ENCODE results near the gene COL6A2.
"Not testable (repeated sequence)": the region's sequence is repeated elsewhere in the genome, so short reads cannot be mapped to it uniquely, and the experiment has no call there.

Gene COL6A2

DNA sequence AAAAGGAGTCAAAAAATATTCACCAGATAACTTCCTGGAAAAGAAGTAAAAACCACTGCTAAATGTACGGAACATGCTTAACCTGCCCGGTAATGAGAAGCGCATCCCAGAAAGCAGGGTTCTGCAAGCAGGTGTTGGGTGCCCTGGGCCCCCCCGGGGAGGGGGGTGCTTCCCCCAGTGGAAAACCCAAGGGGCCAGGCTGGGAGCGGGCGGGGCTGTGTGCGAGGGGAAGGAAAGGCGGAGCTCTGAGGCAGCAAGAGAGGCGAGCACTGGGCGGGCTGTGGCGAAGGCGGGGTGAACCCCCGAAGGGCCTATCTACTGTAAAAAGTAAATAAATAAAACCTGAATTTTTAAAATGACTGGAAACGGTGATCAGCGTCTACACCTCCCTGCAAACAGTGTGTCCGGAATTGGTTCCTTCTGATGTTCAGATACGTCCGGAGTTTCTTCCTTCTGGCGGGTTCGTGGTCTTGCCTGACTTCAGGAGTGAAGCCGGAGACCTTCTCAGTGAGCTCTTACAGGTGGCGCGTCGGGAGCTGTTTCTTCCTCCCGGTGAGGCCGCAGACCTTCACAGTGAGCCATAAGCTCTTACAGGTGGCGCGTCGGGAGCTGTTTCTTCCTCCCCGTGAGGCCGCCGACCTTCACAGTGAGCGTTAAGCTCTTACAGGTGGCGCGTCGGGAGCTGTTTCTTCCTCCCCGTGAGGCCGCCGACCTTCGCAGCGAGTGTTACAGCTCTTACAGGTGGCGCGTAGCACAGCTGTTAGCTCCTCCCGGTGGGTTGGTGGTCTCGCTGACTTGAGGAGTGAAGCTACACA lies 44.1 kb downstream of the COL6A2 start:
- no peak for DNase-seq (ENCODE audit: low read depth in 2 of 2)

DNA sequence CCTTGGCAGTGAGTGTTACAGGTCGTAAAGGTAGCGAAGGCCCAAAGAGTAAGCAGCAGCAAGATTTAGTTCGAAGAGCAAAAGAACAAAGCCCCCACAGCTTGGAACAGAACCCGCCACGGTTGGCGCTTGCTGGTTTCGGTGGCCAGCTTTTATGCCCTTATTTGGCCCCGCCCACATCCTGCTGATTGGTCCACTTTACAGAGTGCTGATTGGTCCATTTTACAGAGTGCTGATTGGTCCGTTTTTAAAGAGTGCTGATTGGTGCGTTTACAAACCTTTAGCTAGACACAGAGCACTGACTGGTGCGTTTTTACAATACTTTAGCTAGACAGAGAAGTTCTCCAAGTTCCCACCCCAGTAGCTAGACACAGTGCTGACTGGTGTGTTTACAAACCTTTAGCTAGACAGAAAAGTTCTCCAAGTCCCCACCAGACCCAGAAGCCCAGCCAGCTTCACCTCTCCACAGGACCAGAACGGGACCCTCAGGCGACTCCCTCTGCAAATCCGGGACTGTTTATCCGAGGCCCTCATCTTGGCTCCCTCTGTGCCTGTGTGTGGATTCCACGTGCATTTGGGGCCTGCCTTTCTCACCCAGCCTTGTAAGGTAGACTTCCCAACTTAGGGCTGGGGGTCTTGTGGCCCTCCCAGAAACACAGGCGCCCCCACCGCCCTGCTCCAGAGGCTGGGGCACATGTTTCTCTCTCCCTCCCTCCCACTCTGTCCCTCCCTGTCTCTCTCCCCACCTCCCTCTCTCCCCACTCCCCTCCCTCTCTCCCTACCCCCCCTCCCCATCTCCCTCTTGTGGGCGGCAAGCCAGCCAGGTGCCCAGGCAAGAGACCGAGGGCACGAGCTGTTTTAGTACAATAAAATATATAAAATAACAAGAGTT lies 44.9 kb downstream of the COL6A2 start:
- no peak for DNase-seq (ENCODE audit: low read depth in 2 of 2)

DNA sequence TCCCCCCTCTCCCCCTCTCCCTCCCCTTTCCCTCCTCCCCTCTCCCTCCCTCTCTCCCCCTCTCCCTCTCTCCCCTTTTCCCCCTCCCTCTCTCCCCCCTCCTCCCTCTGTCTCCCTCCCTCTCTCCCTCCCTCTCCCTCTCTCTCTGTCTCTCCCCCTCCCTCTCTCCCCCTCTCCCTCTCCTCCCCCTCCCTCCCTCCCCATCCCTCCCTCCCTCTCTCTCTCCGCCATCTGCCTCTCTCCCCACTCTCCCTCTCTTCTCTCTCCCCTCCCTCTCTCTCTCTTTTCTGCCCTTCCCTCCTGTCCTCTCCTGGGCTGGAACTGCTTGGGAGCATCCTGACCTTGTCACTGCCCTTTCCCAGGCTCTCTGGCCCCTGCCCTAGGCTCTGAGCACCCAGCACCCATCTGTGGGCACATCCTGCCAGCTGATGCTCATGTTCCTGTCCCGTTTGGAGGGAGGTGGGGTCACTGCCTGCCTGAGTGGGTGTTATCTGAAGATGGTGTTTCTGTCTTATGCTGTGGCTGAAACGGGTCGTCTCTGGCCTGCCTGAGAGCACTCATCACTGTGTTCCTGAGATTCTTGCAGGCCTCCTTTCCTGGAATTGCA lies 46.7 kb downstream of the COL6A2 start:
- DNase-seq (ENCODE audit: low read depth in 2 of 2), result no peak

DNA sequence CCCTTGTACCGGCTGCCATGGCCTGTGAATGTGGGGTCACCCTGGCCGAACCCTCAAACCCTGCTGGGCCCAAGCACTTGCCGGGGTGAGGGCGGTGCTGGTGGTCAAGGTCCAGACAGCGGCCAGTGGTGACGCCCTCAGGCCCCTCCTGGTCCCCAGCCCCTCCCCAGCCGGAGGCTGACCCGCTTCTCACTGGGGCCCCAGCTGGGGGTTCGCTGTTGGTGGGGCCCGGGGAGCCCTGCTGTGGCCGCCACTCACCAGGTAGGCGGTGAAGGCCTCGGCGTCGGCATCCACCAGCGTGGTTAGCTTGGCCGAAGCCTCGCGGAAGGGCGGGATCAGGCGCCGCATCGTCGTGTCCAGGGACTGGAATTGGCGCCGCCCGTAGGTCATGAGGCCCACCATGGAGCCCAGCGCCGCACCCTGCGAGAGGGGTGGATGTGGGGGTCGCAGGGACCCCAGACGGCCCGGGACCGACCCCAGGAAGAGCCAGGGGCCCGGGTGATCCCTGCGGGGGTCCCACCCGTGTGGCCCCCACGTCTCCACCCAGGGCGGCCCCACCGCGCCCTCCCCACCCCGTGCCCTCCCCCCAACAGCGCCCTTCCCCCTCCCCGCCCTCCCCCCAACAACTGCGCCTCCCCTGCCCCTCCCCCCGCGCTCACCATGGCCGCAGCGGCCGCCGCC lies 47.4 kb downstream of the COL6A2 start:
- DNase-seq (ENCODE audit: low read depth in 2 of 2), result no peak

DNA sequence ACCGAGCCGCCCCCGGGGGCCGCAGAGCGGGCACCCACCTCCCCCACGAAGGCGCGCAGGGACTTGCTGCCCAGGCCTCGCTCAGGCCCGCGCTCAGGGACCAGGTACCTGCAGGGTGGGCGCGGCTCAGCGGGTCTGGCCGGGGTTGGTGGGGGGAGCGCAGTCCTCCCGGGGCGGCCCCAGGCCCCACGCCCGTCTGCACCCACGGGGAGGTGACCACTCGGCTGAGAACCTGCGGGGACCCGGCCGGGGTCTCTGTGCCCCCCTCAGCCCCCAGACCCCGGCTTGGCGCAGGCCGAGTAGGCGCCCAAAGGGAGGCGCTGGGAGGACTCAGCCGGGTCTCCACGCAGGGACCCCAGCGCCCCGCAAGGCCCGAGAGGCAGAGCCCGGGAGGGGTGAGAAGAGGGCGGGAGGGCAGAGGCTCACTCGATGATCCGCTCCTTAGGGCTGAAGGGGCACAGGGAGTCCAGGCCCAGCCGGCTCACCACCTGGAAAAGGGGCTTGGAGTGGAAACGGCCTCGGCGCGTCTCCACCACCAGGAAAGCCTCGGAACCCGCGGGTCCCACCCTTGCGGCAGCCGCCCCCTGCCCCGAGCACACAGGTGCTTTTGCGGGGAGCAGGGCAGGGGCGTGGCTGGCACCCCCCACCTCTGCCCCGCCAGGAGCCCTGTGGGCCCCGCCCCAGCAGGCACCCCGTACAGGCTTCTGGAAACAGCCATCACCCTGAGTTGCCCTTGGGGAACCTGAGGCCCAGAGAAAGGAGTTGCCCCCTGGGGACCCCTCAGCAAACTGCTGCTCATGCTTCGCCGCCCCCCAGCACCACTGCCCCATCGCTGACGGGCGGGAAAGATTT lies 48.2 kb downstream of the COL6A2 start:
- no peak for DNase-seq (ENCODE audit: low read depth in 2 of 2)

DNA sequence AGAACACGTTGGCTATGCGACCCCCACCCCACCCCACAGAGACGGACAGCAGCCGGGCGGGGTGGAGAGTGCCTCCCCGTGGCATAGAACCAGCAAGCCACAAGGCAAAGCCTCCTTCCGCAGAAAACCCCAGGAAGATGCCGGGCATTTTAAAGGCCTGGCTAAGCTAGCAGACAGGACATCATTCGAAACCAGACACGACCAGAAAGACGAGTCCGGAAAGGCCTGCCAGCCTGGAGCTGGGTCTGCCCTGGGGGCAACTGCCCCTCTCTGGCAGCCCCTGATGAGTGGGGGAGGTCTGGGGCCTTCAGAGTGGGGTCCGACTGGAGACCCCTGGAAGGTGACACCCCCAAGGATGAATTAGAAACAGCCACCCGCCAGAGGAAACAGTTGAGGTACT lies 48.9 kb downstream of the COL6A2 start:
- DNase-seq (ENCODE audit: low read depth in 2 of 2), result no peak

DNA sequence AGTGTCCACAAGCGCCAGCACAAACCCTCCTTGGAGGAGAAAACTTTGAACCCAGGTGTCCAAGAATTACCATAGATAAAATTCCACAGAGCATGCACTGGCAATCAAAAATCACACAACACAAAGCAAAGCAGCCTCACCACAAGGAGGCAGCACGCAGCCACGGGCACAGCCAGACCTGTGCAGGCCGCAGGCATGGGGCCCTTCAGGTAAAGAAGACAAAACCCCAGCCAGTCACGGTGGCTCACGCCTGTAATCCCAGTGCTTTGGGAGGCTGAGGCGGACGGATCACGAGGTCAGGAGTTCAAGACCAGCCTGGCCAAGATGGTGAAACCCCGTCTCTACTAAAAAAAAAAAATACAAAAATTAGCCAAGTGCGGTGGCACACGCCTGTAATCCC lies 49.5 kb downstream of the COL6A2 start:
- not testable (repeated sequence) for DNase-seq (ENCODE audit: low read depth in 2 of 2)

DNA sequence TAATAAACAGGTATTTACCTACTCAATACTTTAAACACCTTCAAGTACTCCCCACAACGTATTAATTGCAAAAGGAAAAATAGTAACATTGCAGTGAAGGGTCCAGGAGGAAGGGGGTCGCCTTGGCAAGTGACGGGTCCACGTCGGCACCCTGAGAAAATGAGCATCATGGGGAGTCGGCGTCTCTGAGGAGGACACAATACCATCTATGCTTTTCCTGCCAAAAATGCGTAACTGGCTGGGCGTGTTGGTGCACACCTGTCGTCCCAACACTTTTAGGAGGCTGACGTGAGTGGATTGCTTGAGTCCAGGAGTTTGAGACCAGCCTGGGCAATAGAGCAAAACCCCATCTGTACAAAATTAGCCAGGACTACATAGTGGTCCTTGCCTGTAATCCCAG lies 50.2 kb downstream of the COL6A2 start:
- DNase-seq (ENCODE audit: low read depth in 2 of 2), result no peak

DNA sequence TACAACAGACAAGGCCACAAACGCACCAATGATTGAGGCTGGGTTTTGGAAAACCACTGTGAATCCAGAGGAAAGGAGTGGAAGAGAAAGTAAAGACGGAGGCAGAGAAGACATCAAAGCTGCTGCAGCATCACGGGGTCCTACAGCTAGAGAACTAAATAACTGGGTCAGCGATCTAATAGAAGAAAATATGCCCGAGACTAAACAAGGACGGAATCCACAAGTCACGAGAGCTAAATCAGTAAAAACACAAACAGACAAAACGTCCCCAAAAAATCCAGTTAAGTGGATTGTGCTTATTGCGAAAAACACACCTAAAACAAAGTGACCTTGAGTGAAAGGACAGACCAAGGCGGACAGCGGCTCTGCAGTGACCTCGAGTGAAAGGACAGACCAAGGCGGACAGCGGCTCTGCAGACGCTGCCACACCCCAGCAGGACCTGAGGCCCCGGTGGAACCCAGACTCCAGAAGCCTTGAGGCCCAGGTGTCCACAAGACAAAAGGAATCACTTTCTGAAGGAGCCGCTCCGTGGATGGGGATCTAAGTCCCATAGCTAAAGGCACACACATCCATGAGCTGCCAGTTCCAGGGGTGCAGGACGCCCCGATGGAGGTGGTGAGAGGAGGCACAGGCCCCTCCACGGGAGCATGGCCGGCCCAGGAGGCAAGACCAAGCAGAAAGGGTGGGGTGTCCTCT lies 51.4 kb downstream of the COL6A2 start:
- no peak for DNase-seq (ENCODE audit: low read depth in 2 of 2)

DNA sequence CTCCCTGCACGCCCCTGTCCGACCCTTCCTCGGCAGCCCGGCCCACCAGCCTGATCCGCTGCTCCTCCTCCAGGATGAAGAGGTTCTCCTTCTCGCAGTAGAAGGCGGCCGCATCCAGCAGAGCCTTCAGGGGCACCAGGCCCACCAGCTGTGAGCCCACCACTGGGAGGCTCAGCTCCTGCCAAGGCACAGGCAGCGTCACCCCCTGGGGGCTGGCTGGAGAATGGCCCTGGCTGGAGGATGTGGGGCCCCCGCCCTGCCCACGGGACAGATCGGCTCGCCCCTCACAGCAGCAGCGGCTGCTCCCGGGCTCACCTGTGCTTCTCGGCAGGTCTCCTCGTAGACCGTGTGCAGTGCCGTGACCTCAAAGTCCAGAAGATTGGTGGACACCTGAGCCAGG lies 52.2 kb downstream of the COL6A2 start:
- DNase-seq (ENCODE audit: low read depth in 2 of 2), result no peak

DNA sequence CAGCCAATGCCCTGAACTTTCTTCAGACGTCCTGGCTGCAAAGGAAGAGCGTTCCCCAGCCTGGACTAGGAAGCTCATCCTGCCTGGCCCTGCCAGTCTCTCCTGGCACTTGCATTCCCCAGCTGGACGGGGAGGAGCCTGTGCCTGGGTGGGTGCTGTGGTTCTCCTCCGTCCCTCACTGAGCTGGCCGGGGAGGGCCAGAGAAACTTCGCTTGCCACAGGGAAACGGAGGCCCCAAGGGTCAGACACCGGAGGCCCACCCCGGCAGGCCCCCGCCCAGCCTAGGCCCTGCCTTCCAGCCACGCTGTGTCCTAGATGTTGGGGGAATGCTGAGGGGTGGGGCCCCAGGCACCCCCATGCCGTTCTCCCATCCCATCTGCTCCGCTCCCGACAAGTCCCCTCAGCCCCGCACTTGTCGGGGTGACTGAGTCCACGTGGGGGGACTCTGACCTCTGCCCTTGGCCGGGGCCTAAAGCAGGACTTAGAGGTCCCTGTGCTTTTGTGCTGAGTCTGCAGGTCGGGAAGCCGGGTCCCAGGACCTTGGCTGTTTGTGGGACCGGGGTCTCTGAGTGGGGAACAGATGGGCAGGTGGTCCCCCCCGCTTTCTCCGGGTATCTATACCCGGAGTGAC lies 52.7 kb downstream of the COL6A2 start:
- DNase-seq (ENCODE audit: low read depth in 2 of 2), result no peak

DNA sequence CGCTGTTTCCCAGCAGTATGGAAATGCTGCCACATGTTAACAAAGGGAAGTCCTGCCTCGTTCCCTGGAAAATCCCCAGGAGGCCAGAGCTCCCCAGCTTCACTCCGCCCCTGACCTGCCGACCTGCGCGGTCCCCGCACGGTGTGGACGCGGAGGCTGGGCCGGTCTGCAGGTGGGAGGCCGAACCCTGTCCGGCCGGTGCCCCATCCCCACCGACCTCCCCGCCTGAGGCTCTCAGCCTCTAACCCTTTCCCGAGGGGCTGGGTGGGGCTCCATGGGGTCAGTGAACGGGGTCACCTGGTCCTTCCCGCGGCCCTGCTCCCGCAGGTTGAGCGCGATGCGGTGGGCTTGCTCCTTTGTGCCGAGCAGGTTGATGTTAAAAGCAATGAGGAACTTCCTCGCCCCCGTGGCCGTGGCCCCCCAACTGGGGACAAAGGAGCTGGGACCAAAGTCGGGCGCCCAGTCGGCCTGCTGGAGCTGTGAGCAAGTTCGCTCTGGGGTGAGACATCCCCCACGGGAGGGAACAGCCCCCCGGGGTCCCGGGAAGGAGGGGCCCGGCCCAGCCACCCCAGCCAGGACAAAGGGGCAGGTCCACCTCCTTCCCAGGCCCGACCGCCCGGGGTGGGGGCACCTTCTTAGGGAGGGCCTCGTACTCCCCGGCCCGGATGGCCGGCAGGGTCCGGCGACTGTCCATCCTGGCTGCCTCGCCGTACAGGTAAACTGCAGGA lies 53.5 kb downstream of the COL6A2 start:
- DNase-seq (ENCODE audit: low read depth in 2 of 2), result no peak

DNA sequence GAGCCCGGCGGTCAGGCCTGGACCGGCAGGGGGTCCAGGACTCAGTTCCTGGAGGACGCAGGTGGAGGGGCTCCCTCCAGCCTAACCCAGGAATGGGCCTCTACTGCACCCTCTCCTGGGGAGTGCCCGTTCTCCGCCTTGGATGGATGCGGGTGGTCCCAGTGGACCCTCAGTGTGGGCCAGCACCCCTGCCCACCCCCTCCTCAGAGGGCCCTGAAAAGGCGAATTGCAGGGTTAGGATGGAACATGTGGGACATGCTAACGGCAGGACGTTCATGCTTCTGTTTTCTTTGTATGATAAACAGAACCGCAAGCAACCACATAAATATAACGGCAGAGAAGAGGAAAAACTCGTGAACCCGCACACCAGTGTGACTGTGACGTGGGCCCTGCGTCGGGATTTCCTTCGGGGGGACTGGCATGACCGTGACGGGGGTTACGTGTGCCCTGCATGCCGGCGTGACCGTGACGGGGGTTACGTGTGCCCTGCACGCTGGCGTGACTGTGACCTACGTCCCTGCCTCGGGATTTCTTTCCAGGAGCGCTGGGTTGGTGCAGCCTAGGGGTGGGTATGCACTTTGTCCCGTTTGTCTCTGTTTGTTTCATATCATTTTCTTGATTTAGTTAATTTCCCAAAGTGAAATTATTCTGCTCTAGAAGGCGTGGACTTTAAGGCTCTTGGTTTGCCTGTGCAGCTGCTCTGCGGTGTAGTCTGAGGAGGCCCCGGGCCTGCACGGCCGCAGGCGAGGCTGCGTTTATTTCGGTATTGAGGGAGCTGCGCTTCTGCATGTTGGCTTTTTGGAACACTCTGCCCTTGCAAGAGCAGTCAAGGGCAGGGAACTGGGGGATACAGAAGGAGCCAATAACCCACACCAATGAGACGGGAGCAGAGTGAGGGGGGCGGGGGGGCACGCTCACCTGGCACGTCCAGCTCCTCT lies 54.3 kb downstream of the COL6A2 start:
- no peak for DNase-seq (ENCODE audit: low read depth in 2 of 2)

DNA sequence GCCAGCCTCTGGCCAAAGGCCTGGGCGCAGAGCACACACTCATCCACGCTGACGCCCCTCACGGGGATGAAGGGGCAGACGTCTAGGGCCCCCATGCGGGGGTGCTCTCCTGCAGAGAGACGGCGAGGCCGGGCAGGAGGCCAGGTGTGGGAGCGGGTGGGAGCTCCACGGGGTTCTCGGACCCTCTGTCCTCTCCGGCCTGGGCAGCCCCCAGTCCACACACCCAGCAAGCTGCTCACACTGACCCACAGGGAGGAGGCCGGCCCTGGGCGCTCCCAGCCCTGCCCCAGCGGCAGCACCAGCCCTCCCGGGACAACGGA lies 55.0 kb downstream of the COL6A2 start:
- DNase-seq (ENCODE audit: low read depth in 2 of 2), result no peak

DNA sequence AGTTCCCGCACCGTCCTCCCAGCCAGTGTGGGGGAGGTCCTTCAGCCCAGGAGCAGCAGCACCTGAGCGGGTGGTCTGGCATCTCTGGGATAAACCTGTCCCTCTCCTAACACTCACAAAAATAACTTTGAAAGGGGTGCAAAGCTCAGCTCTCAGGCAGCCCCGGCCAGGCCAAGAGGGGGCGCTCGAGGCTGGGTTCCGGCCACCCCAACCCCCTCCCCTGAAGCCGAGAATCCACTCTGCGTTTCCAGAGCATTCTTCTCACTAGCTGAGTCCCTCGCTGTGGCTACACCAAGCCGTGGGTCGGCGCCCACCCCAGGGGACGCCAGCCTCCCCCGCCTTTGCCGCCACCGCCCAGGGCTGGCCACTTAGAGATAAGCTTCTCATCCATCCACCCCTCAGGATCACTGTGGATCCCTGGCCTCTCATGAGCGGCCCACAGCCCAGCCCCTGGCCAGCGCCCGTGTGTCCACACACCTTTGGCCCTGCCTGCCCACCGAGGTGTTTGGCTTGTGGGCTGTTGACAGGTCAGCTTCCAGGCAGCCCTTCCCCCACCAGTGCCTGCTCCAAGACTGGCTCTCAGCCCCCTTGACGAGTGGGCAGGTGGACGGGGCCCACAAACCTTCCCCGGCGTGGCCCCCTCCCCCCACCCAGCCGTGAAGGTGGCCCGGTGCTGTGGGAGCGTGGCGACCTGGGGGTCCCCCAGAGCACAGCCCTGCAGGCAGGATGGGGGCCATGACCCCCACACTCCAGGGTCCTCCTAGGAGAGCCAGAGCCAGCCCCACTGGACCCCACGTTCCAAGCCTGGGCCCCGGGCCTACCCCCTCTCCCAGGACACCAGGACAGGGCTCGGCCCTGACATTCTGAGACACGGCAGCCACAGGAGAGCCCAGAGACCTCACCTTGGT lies 55.6 kb downstream of the COL6A2 start:
- peak in 1 of 2 donors; percentile 16 for DNase-seq (ENCODE audit: low read depth in 2 of 2)

DNA sequence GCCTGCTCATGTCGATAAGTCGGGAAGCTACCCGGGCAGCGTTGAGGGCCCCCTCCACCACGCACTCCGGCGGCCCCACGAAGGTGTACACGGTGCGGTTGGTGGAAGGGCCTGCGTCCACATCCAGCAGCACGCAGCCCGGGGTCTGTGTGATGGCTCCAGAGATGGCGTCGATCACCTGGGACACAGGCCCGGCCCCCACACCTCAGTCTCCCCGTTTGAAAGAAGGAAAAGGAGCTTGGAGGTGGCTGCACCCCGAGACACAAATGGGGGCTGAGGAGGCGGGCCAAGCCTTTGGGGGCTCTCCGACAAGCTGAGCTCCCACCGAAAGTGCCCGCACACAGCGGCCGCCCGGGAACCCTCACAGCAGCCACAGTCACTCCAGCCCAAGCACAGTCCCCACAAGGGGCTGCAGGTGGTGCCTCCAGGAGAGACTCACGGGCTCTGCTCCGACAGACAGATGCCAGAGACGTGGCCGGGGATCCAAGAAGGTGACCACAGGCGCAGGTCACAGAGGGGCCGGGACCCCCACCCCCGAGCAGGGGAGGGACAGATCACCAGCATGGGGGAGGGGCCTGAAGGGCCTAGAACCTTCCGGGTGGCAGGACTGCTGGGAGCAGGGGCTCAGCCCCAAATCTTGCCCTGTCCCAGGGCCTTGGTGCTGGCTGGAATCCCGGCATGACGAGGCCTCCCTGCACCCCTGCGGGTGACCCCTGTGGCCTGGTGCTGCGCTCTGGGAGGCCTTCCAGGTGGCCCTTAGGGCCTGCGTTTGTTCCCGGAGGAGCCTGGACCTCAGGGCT lies 56.4 kb downstream of the COL6A2 start:
- no peak for DNase-seq (ENCODE audit: low read depth in 2 of 2)
